Adrenal gland (tissue), 12 donors: ENCODE data around the gene IGSF22. TPM values are rescaled to one million over a fixed set of nuclear protein-coding genes. Genes with fewer than 3 reads are reported as not detected.

ENCODE experiments used
- DNase-seq, 7 donors: peaks; one replicate each; pipeline ENCODE4 v3.0.0-alpha.2; 2019 to 2020
- H3K27ac ChIP-seq, 5 donors: fragments of 200-600 bp; sonication (generic) in 4 of 5; 1 replicate in 3 of 5; 2 replicates in 2 of 5; pipeline versions ENCODE4 v1.5.1 to v1.8.0; 2016 to 2020; ENCODE audit warnings: mild to moderate bottlenecking in 1 of 5
- H3K27me3 ChIP-seq: fragments of 200-600 bp; 2 replicates; pipeline ENCODE4 v1.8.0; 2021
- H3K36me3 ChIP-seq, 2 donors: fragments of 200-600 bp; replicated peaks in 1 of 2; 1 replicate in 1 of 2; 2 replicates in 1 of 2; pipeline versions ENCODE4 v1.5.1 to v1.8.0; 2018 to 2022
- H3K4me1 ChIP-seq, 2 donors: fragments of 200-600 bp; replicated peaks in 1 of 2; 1 replicate in 1 of 2; 2 replicates in 1 of 2; pipeline versions ENCODE4 v1.5.1 to v1.8.0; 2018 to 2021
- H3K4me3 ChIP-seq, 4 donors: fragments of 200-600 bp; sonication (generic) in 3 of 4; one replicate each; pipeline ENCODE4 v1.5.1; 2016 to 2018
- H3K9me3 ChIP-seq, 3 donors: fragments of 200-600 bp; sonication (generic) in 1 of 3; replicated peaks in 1 of 3; 1 replicate in 2 of 3; 2 replicates in 1 of 3; pipeline versions ENCODE4 v1.5.1 to v1.8.0; 2016 to 2021
- CTCF ChIP-seq, 6 experiments: fragments of 450-650 bp in 4 of 6; fragments of 200-600 bp in 2 of 6; sonication (generic) in 1 of 6; IDR thresholded peaks; 1 replicate in 5 of 6; 2 replicates in 1 of 6; pipeline versions ENCODE4 v1.5.1 to v1.8.0; 2016 to 2021; ENCODE audit warnings: antibody characterized with exemption in 6 of 6, mild to moderate bottlenecking in 2 of 6, moderate library complexity in 1 of 6
- POLR2A ChIP-seq, 2 donors: fragments of 450-650 bp; IDR thresholded peaks; one replicate each; pipeline ENCODE4 v1.6.1; 2017; ENCODE audit warnings: antibody characterized with exemption in 2 of 2, mild to moderate bottlenecking in 2 of 2, moderate library complexity in 1 of 2
- WGBS, 4 donors: extraction: QIAGEN DNeasy Blood & Tissue Kit in 2 of 4; methylation state at CpG; one replicate each; pipeline versions ENCODE4 v1.1.5 to v1.1.7; 2013 to 2017; 5-methylcytosine and 5-hydroxymethylcytosine counted together
- intact Hi-C, 2 donors: fragments of 100-400 bp; cut with DNase I; formaldehyde crosslinking; loops; one replicate each; pipeline versions ENCODE4 v1.14.1 to v1.15.0; 2022 to 2023
- polyA plus RNA-seq, 3 donors: library from polyadenylated mRNA; stranded (reverse); fragments of 200-250 nt in 2 of 3; fragments of 350-450 nt in 1 of 3; fragmentation: Illumina TruSeq in 1 of 3; extraction: RNeasy Lipid Tissue Mini Kit (QIAGEN cat#74804) in 1 of 3; gene quantifications; one replicate each; pipeline ENCODE4 v1.2.3, GENCODE V29; 2013 to 2014
- total RNA-seq, 9 donors: library from RNA; depleted of rRNA in 4 of 9; stranded (reverse); fragments of >200 nt in 4 of 9; fragments of 120-200 nt in 1 of 9; fragmentation: NEBNext Ultra II Directional in 1 of 9; extraction: Animal tissue kit (Norgen Biotek cat#: 25700) in 1 of 9; gene quantifications; one replicate each; pipeline versions ENCODE4 v1.1.0 to v1.2.4, GENCODE V29; 2013 to 2023
- donor health status: healthy with polysubstance abuse.
- donor health status: Bipolar disorder and iron deficiency.
- donor health status: DM: yes; HTN: yes; CAD: no.
- donor health status: DM: no; HTN: no; CAD: no.
- donor health status: DM: no; HTN: no; CAD: no.
- donor health status: DM: yes; HTN: yes; CAD: no.

Gene IGSF22
- total and polyA plus RNA-seq, 12 donors: 0.10 to 2.0 (median 0.97) TPM; not detected in 3

GRCh38 chr11:18754308-18754707 lies 28.3 kb upstream of the IGSF22 start:
- Histone ChIP-seq H3K4me1 (peaks cover 7% of the 10 kb centered on the region in 2 donors), H3K36me3 (no peaks in the 10 kb centered on the region), H3K4me3 (no peak overlapping the region), H3K9me3 (no peaks in the 10 kb centered on the region), H3K27me3 (no peaks in the 10 kb centered on the region), H3K27ac (no peak overlapping the region)
- DNase-seq: no peak
- WGBS, 4 donors: 35 to 55% (median 42%) methylated on average over 4 to 5 of the region's 5 CpGs
- TF ChIP-seq CTCF (IDR thresholded peaks at IDR 0.05) (no peak), POLR2A (IDR thresholded peaks at IDR 0.05) (no peak)
- intact Hi-C loops: no loop called here

- peaks cover 8 to 9% of the 10 kb centered on the region in 2 donors for H3K4me1 ChIP-seq
- WGBS, 4 donors: 49 to 58% (median 55%) methylated on average over 3 of the region's 3 CpGs
- no peak overlapping the region for H3K4me3 ChIP-seq
- DNase-seq: no peak
- H3K27ac ChIP-seq: no peak overlapping the region
- TF ChIP-seq POLR2A (IDR thresholded peaks at IDR 0.05): no peak
- TF ChIP-seq CTCF (IDR thresholded peaks at IDR 0.05): no peak
- no peaks in the 10 kb centered on the region for H3K9me3 ChIP-seq
- no peaks in the 10 kb centered on the region for H3K36me3 ChIP-seq
- no peaks in the 10 kb centered on the region for H3K27me3 ChIP-seq
- intact Hi-C loops: no loop called here
Measured at GRCh38 chr11:18752502-18752901, 26.5 kb upstream of the IGSF22 start.

GRCh38 chr11:18750944-18751343 lies 25.0 kb upstream of the IGSF22 start:
- Histone ChIP-seq H3K4me1 (peaks cover 8 to 9% of the 10 kb centered on the region in 2 donors), H3K4me3 (no peak overlapping the region), H3K9me3 (no peaks in the 10 kb centered on the region), H3K27me3 (no peaks in the 10 kb centered on the region), H3K36me3 (no peaks in the 10 kb centered on the region), H3K27ac (no peak overlapping the region)
- intact Hi-C loops: no loop called here
- no peak for DNase-seq
- 79 to 91% (median 84%) methylated on average over 3 of the region's 3 CpGs for WGBS, 4 donors
- TF ChIP-seq CTCF (IDR thresholded peaks at IDR 0.05) (no peak), POLR2A (IDR thresholded peaks at IDR 0.05) (no peak)

GRCh38 chr11:18749681-18750319 lies 23.8 kb upstream of the IGSF22 start:
- WGBS, 4 donors: 46 to 57% (median 50%) methylated on average over 11 to 12 of the region's 12 CpGs
- Histone ChIP-seq H3K4me1 (peaks cover 8 to 9% of the 10 kb centered on the region in 2 donors), H3K27ac (peak overlapping the region in 2 of 5 donors; percentile 66 to 74), H3K9me3 (no peaks in the 10 kb centered on the region), H3K27me3 (no peaks in the 10 kb centered on the region), H3K4me3 (no peak overlapping the region), H3K36me3 (no peaks in the 10 kb centered on the region)
- TF ChIP-seq POLR2A (IDR thresholded peaks at IDR 0.05): peak in 1 of 2 donors; percentile 11
- TF ChIP-seq CTCF (IDR thresholded peaks at IDR 0.05): no peak
- intact Hi-C loops: no loop called here
- peak; percentile 34 to 84 (median 74) for DNase-seq
